Keratinocyte (primary cell): ENCODE data around the gene EXOC6B.

Source experiments
- EZH2 ChIP-seq: IDR thresholded peaks from one replicate; pipeline ENCODE4 v1.6.1; 2012; ENCODE audit warnings: inconsistent platforms, mild to moderate bottlenecking, low read length, moderate library complexity
- TF ChIP-seq, protein P1 (sequence below), 3 experiments: IDR thresholded peaks in 1 of 3; conservative IDR thresholded peaks in 1 of 3; optimal IDR thresholded peaks in 1 of 3; 2 replicates in 2 of 3; 3 replicates in 1 of 3; pipeline versions ENCODE3 to v1.5.1; 2011; ENCODE audit warnings: low read length in 3 of 3, mild to moderate bottlenecking in 3 of 3, moderate library complexity in 2 of 3, control low read depth in 1 of 3, inconsistent platforms in 1 of 3; ENCODE audit not compliant: insufficient read depth in 2 of 3; ENCODE audit errors: extremely low read depth in 1 of 3

DNA sequence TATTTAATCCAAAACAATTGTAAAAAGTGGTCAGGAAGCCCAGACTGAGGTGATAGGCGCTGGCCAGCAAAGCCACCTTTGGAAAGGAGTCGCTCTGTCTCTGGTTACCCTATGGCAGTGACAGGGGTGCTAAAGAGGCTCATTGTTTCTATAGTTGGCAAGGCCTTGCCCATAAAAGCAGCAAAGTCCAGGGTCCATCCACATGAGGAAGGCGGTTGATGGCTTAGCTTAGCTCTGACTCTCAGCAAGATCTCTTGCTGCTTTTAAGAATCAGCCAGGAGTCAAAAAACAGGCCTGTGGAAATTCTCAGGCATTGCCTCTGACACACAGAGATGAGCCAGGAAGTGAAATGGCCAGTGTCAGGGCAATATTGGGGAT, 620.3 kb downstream of the EXOC6B start:
- TF ChIP-seq, protein P1, sequence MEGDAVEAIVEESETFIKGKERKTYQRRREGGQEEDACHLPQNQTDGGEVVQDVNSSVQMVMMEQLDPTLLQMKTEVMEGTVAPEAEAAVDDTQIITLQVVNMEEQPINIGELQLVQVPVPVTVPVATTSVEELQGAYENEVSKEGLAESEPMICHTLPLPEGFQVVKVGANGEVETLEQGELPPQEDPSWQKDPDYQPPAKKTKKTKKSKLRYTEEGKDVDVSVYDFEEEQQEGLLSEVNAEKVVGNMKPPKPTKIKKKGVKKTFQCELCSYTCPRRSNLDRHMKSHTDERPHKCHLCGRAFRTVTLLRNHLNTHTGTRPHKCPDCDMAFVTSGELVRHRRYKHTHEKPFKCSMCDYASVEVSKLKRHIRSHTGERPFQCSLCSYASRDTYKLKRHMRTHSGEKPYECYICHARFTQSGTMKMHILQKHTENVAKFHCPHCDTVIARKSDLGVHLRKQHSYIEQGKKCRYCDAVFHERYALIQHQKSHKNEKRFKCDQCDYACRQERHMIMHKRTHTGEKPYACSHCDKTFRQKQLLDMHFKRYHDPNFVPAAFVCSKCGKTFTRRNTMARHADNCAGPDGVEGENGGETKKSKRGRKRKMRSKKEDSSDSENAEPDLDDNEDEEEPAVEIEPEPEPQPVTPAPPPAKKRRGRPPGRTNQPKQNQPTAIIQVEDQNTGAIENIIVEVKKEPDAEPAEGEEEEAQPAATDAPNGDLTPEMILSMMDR (optimal IDR thresholded peaks at IDR 0.05 in 1 of 3, IDR thresholded peaks at IDR 0.05 in 1 of 3, conservative IDR thresholded peaks at IDR 0.05 in 1 of 3; ENCODE audit: extremely low read depth in 1 of 3, insufficient read depth in 2 of 3, low read length in 3 of 3), result no peak
- no peak for TF ChIP-seq EZH2
